SK-N-SH treated with all-trans-retinoic acid at 6 μM for 48 hours (cell line): ENCODE data around the gene DMD.

Source experiments
- ARNTL ChIP-seq: fragments of 450-650 bp; formaldehyde crosslinking; IDR thresholded peaks from 2 replicates; pipeline ENCODE4 v1.5.0; 2020; ENCODE audit warnings: low read depth, mild to moderate bottlenecking, moderate library complexity, borderline replicate concordance
- ESRRG ChIP-seq: fragments of 250-450 bp; sonication (Bioruptor Pico); IDR thresholded peaks from 2 replicates; pipeline ENCODE4 v1.6.1; 2021; ENCODE audit warnings: mild to moderate bottlenecking
- GLIS3 ChIP-seq: fragments of 250-450 bp; sonication (Bioruptor Pico); IDR thresholded peaks from 2 replicates; pipeline ENCODE4 v1.5.0; 2020; ENCODE audit warnings: mild to moderate bottlenecking, moderate library complexity
- PATZ1 ChIP-seq: fragments of 250-450 bp; sonication (Bioruptor Pico); IDR thresholded peaks from 2 replicates; pipeline ENCODE4 v1.8.0; 2020; ENCODE audit warnings: mild to moderate bottlenecking, moderate library complexity, borderline replicate concordance
- POU6F1 ChIP-seq: fragments of 250-450 bp; sonication (Bioruptor Pico); IDR thresholded peaks from 2 replicates; pipeline ENCODE4 v1.8.0; 2021; ENCODE audit warnings: low read depth, mild to moderate bottlenecking, moderate library complexity, borderline replicate concordance
- RARB ChIP-seq: fragments of 250-450 bp; sonication (Bioruptor Pico); IDR thresholded peaks from 2 replicates; pipeline ENCODE4 v1.8.0; 2021; ENCODE audit warnings: mild to moderate bottlenecking, moderate library complexity
- TCF4 ChIP-seq: fragments of 250-450 bp; sonication (Bioruptor Pico); IDR thresholded peaks from 2 replicates; pipeline ENCODE4 v1.8.0; 2021; ENCODE audit warnings: mild to moderate bottlenecking, moderate library complexity, borderline replicate concordance
- ZC3H10 ChIP-seq: fragments of 250-450 bp; sonication (Bioruptor Pico); IDR thresholded peaks from 2 replicates; pipeline ENCODE4 v1.5.1; 2021; ENCODE audit warnings: mild to moderate bottlenecking, moderate library complexity

DNA sequence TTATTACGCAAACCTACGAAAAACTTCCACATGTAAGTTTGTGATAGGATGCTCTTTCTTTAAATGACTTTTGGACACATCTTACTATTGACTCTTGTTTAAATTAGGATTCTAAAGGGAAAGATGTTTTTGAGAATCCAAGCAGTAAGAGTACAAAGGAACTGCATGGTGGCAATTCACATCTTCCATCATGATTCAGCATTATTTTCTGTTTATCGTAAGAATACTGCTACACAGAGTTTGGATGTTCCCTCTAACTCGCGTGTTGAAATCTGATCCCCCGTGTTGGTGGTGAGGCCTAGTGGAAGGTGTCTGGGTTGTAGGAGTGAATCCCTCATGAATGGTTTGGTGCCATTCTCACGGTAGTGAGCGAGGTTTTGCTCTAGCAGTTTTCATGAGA, 1767.7 kb downstream of the DMD start:
- TF ChIP-seq ZC3H10 (CRISPR knock-in tag) (no peak), PATZ1 (CRISPR knock-in tag) (no peak), ARNTL (no peak), TCF4 (no peak), POU6F1 (CRISPR knock-in tag) (no peak), ESRRG (CRISPR knock-in tag) (no peak), RARB (no peak), GLIS3 (CRISPR knock-in tag) (no peak)
